Breast epithelium (tissue), 4 donors: ENCODE measurements around the gene CCDC71L. TPM values are rescaled to one million over a fixed set of nuclear protein-coding genes. Genes with fewer than 3 reads are reported as not detected.

Experiments used
- DNase-seq, 2 donors: peaks; one replicate each; pipeline ENCODE4 v3.0.0-alpha.2; 2019; ENCODE audit warnings: low spot score in 2 of 2
- H3K27ac ChIP-seq, 2 donors: fragments of 200-600 bp; sonication (generic) in 1 of 2; one replicate each; pipeline ENCODE4 v1.5.1; 2016 to 2019; ENCODE audit warnings: mild to moderate bottlenecking in 1 of 2
- H3K27me3 ChIP-seq, 2 donors: fragments of 200-600 bp; sonication (generic) in 1 of 2; one replicate each; pipeline versions ENCODE4 v1.5.1 to v1.6.0; 2017 to 2019; ENCODE audit warnings: control low read depth in 1 of 2, mild to moderate bottlenecking in 1 of 2
- H3K36me3 ChIP-seq: fragments of 200-600 bp; one replicate; pipeline ENCODE4 v1.5.1; 2019
- H3K4me1 ChIP-seq, 2 donors: fragments of 200-600 bp; sonication (generic); one replicate each; pipeline ENCODE4 v1.5.1; 2016 to 2019; ENCODE audit warnings: control low read depth in 1 of 2
- H3K4me3 ChIP-seq, 3 donors: fragments of 200-600 bp; sonication (generic); 1 replicate in 2 of 3; 2 replicates in 1 of 3; pipeline ENCODE4 v1.5.1; 2016 to 2019; ENCODE audit warnings: mild to moderate bottlenecking in 3 of 3, moderate library complexity in 2 of 3
- H3K9me3 ChIP-seq, 2 donors: fragments of 200-600 bp; sonication (generic) in 1 of 2; one replicate each; pipeline ENCODE4 v1.5.1; 2016 to 2019; ENCODE audit warnings: control low read depth in 1 of 2
- CTCF ChIP-seq, 3 donors: fragments of 450-650 bp; IDR thresholded peaks; one replicate each; pipeline ENCODE4 v1.5.1; 2016 to 2017; ENCODE audit warnings: antibody characterized with exemption in 3 of 3, mild to moderate bottlenecking in 3 of 3, moderate library complexity in 3 of 3
- POLR2A ChIP-seq: fragments of 450-650 bp; IDR thresholded peaks from one replicate; pipeline ENCODE4 v1.6.1; 2016; ENCODE audit warnings: antibody characterized with exemption, mild to moderate bottlenecking, moderate library complexity
- POLR2AphosphoS5 ChIP-seq, 3 donors: sonication (generic); formaldehyde crosslinking; IDR thresholded peaks; one replicate each; pipeline ENCODE4 v1.6.1; 2017; ENCODE audit warnings: antibody characterized with exemption in 3 of 3
- intact Hi-C: fragments of 100-400 bp; cut with DNase I; formaldehyde crosslinking; loops from one replicate; pipeline ENCODE4 v1.15.1; 2023; ENCODE audit warnings: low total_unique reads
- total RNA-seq, 3 donors: library from RNA; depleted of rRNA; stranded (reverse); fragments of >200 nt; gene quantifications; one replicate each; pipeline ENCODE4 v1.1.0, GENCODE V29; 2016

Gene CCDC71L
- total RNA-seq, 3 donors from 2014 or later = 29.9 to 69.4 (median 59.0) TPM

GRCh38 chr7:106634958-106635357 is 26.0 kb downstream of the CCDC71L start:
- H3K4me1 ChIP-seq = no peaks in the 10 kb centered on the region
- no peak for TF ChIP-seq POLR2AphosphoS5 (IDR thresholded peaks at IDR 0.05)
- TF ChIP-seq POLR2A = no peak
- no peak for TF ChIP-seq CTCF (IDR thresholded peaks at IDR 0.05)
- no peaks in the 10 kb centered on the region for H3K27me3 ChIP-seq
- H3K9me3 ChIP-seq = no peaks in the 10 kb centered on the region
- no peak overlapping the region for H3K27ac ChIP-seq
- intact Hi-C loops = no loop called here
- DNase-seq = no peak
- no peaks in the 10 kb centered on the region for H3K36me3 ChIP-seq
- no peak overlapping the region for H3K4me3 ChIP-seq

DNA sequence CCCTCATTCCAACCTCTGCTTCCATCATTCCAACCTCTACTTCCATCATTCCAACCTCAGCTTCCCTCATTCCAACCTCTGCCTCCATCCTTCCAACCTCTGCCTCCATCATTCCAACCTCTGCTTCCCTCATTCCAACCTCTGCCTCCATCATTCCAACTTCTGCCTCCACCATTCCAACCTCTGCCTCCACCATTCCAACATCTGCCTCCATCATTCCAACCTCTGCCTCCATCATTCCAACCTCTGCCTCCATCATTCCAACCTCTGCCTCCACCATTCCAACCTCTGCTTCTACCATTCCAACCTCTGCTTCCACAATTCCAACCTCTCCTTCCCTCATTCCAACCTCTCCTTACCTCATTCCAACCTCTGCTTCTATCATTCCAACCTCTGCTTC is 30.3 kb downstream of the CCDC71L start:
- H3K4me1 ChIP-seq = peaks cover 0 to 9% of the 10 kb centered on the region in 2 donors
- H3K9me3 ChIP-seq = no peaks in the 10 kb centered on the region
- DNase-seq = no peak
- H3K27me3 ChIP-seq = no peaks in the 10 kb centered on the region
- H3K4me3 ChIP-seq = no peak overlapping the region
- H3K27ac ChIP-seq = peak overlapping the region in 1 of 2 donors; percentile 12
- TF ChIP-seq CTCF (IDR thresholded peaks at IDR 0.05) (no peak), POLR2A (no peak), POLR2AphosphoS5 (IDR thresholded peaks at IDR 0.05) (no peak)
- intact Hi-C loops = no loop called here
- H3K36me3 ChIP-seq = no peaks in the 10 kb centered on the region

DNA sequence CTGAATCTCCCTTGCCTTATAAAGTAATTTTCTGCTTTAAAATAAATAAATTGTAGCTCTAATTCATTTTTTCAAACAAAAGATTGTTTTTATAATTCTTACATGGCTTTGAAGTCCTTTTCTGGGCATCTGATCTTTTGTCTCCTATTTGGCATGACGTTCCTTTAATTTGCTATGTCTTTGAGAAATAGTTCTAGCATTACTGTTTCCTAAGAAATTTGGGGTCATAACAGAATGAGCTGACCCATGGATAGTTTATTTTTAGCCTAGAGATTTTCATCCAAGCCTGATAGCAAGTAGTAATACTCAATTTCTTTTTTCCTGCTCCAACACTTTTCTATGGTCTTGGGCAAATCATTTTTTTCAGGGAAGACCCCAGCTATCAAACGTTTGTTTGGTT is 31.4 kb downstream of the CCDC71L start:
- H3K4me1 ChIP-seq = peaks cover 0 to 9% of the 10 kb centered on the region in 2 donors
- no peak overlapping the region for H3K27ac ChIP-seq
- intact Hi-C loops = no loop called here
- no peaks in the 10 kb centered on the region for H3K36me3 ChIP-seq
- DNase-seq = no peak
- no peaks in the 10 kb centered on the region for H3K27me3 ChIP-seq
- no peaks in the 10 kb centered on the region for H3K9me3 ChIP-seq
- no peak for TF ChIP-seq POLR2AphosphoS5 (IDR thresholded peaks at IDR 0.05)
- TF ChIP-seq CTCF (IDR thresholded peaks at IDR 0.05) = no peak
- TF ChIP-seq POLR2A = no peak
- H3K4me3 ChIP-seq = no peak overlapping the region

DNA sequence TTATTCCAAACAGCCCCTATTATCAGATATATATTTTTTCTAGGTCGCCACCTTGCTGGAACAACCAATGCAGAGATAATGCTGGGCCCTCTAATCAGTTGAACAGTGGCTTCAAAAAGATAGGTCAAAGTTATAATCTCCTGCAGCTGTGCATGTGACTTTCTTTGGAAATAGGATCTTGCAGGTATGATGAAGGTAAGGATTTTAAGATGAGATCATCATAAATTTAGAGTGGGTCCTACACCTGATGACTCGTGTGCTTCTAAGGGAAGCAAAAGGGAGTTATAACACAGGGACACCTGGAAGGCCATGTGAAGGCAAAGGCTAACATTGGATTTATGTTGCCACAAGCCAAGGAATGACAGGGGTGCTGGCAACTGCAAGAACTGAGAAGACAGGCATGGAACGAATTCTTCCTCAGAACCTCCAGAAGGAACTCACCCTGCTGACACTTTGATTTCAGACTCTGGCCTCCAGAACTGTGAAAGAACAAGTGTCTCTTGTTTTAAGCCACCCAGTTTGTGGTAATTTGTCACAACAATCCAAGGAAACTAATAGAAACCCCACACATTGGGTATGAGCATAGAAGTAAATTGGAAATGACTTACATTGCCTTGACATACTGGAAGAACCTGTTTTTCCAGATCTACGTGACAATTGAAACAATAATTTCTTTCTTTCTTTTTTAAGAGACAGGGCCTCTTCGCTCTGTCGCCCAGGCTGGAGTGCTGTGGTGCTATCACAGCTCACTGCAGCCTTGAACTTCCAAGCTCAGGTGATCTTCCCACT is 34.4 kb downstream of the CCDC71L start:
- H3K4me1 ChIP-seq = peaks cover 0 to 9% of the 10 kb centered on the region in 2 donors
- peaks cover 6 to 10% of the 10 kb centered on the region in 2 donors for H3K9me3 ChIP-seq
- no peaks in the 10 kb centered on the region for H3K27me3 ChIP-seq
- intact Hi-C loops = no loop called here
- H3K4me3 ChIP-seq = no peak overlapping the region
- H3K36me3 ChIP-seq = no peaks in the 10 kb centered on the region
- TF ChIP-seq CTCF (IDR thresholded peaks at IDR 0.05) (no peak), POLR2A (no peak), POLR2AphosphoS5 (IDR thresholded peaks at IDR 0.05) (no peak)
- no peak for DNase-seq
- peak overlapping the region; percentile 62 to 71 for H3K27ac ChIP-seq

- Histone ChIP-seq H3K27ac (peak overlapping the region; percentile 62 to 71), H3K9me3 (peaks cover 8 to 11% of the 10 kb centered on the region in 2 donors)
- TF ChIP-seq POLR2AphosphoS5 (IDR thresholded peaks at IDR 0.05) (no peak), CTCF (IDR thresholded peaks at IDR 0.05) (no peak), POLR2A (no peak)
Observed at GRCh38 chr7:106625678-106626301, 35.2 kb downstream of the CCDC71L start.

More at GRCh38 chr7:106625678-106626301, 35.2 kb downstream of the CCDC71L start:
- H3K27me3 ChIP-seq = no peaks in the 10 kb centered on the region
- no peak for DNase-seq
- intact Hi-C loops = no loop called here
- H3K4me3 ChIP-seq = no peak overlapping the region
- no peaks in the 10 kb centered on the region for H3K36me3 ChIP-seq
- peaks cover 0 to 9% of the 10 kb centered on the region in 2 donors for H3K4me1 ChIP-seq
